ENCODE data around the gene NACC2. TPM values are rescaled to one million over a fixed set of nuclear protein-coding genes. Genes with fewer than 3 reads are reported as not detected.

The NACC2 gene
- polyA plus RNA-seq, 3 donors: 8.1 to 32.4 (median 8.7) TPM

- Histone ChIP-seq H3K27ac (ENCODE audit: low read depth in 1 of 2, low read length in 2 of 2) (no peak overlapping the region), H3K4me2 (replicated peaks; ENCODE audit: extremely low read depth, low read length, poor library complexity, severe bottlenecking) (no peak overlapping the region), H3K4me3 (replicated peaks in 1 of 3; ENCODE audit: low read depth in 2 of 3, low read length in 3 of 3) (no peak overlapping the region), H3K9me3 (replicated peaks in 1 of 2; ENCODE audit: control insufficient read depth in 1 of 2, insufficient read depth in 1 of 2, low read length in 2 of 2) (no peaks in the 10 kb centered on the region), H3K79me2 (ENCODE audit: insufficient read depth, low read length) (peaks cover 100% of the 10 kb centered on the region), H3K4me1 (ENCODE audit: control insufficient read depth in 1 of 2, insufficient read depth in 2 of 2, low read length in 2 of 2) (peaks cover 70 to 88% of the 10 kb centered on the region in 2 donors), H3K36me3 (replicated peaks in 1 of 2; ENCODE audit: control insufficient read depth in 1 of 2, insufficient read depth in 2 of 2, low read length in 2 of 2) (peaks cover 8 to 24% of the 10 kb centered on the region in 2 donors), H4K20me1 (ENCODE audit: insufficient read depth, low read length) (peaks cover 100% of the 10 kb centered on the region), H3K27me3 (ENCODE audit: control insufficient read depth in 2 of 2, insufficient read depth in 2 of 2, low read length in 2 of 2) (no peaks in the 10 kb centered on the region), H3K9ac (ENCODE audit: insufficient read depth, low read length, poor library complexity, severe bottlenecking) (no peak overlapping the region), H2AFZ (ENCODE audit: insufficient read depth, low read depth, low read length, poor library complexity, severe bottlenecking) (no peak overlapping the region)
- H3K4me1 Mint-ChIP-seq: peaks cover 76% of the 10 kb centered on the region
- TF ChIP-seq CTCF (IDR thresholded peaks at IDR 0.05): no peak
- intact Hi-C loops (cut with micrococcal nuclease): no loop called here
- no peaks in the 10 kb centered on the region for H3K9me3 Mint-ChIP-seq
- no peak overlapping the region for H3K4me3 Mint-ChIP-seq
- WGBS (ENCODE audit: insufficient coverage): 95% methylated on average over 10 of the region's 24 CpGs
- DNase-seq: no peak
- H3K27me3 Mint-ChIP-seq (ENCODE audit: low read depth in 3 of 3): peaks cover 0 to 5% (median 0%) of the 10 kb centered on the region in 3 donors
- peak overlapping the region in 3 of 7 donors; percentile 15 to 73 (median 38) for H3K27ac Mint-ChIP-seq
- H3K36me3 Mint-ChIP-seq: peaks cover 24 to 37% of the 10 kb centered on the region in 2 donors
Measured at GRCh38 chr9:136083558-136084062, 11.5 kb downstream of the NACC2 start.

DNA sequence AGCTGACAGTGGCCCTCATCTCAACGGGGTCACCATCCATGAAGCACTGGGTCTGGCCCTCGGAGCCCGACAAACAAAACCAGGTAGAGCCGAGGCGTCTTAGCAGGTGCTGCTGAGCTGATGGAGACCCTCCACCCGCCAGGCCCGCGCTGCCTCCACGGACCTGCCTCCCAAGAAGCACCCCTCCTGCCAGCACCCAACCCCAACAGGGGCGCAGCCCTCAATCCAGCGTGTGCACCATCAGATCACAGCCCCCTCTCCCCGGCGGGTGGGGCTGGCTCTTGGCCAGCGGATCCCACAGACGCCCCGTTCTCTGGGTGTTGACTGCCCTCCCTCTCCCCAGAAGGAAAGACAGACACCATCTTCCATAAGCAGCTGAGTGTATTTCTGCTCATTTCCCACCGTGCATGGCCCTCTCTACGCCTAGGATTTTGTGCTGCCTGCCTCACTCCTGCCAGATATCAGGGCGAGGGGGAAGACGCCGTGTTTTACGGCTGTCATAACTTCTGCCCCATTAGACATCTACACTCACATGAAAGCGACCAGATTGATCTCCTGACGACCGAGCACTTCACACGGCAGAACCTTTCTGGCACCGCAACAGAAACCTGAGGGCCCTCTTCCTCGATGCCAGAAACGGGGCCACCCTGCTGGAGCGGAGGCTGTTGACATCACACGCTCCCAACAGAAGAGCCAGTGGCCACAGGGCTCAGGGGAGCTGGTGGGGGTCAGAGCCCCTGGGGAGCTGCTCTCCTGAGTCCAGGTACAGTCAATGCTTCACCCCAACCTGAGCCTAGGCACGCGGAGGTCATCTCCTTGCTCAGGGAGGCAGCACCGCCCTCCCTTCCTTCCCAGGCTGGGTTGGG, 12.4 kb downstream of the NACC2 start:
- H3K27ac Mint-ChIP-seq: peak overlapping the region in 2 of 7 donors; percentile 54 to 73
- WGBS (ENCODE audit: insufficient coverage): 83% methylated on average over 29 of the region's 34 CpGs
- H3K9ac ChIP-seq (ENCODE audit: insufficient read depth, low read length, poor library complexity, severe bottlenecking): no peak overlapping the region

More for the DNA sequence above, 12.4 kb downstream of the NACC2 start:
- no peak overlapping the region for H3K4me3 ChIP-seq (replicated peaks in 1 of 3; ENCODE audit: low read depth in 2 of 3, low read length in 3 of 3)
- intact Hi-C loops (cut with micrococcal nuclease): no loop called here
- H3K27me3 ChIP-seq (ENCODE audit: control insufficient read depth in 2 of 2, insufficient read depth in 2 of 2, low read length in 2 of 2): no peaks in the 10 kb centered on the region
- H3K9me3 Mint-ChIP-seq: no peaks in the 10 kb centered on the region
- H3K36me3 Mint-ChIP-seq: peaks cover 24 to 38% of the 10 kb centered on the region in 2 donors
- no peak for TF ChIP-seq CTCF (IDR thresholded peaks at IDR 0.05)
- peaks cover 8 to 24% of the 10 kb centered on the region in 2 donors for H3K36me3 ChIP-seq (replicated peaks in 1 of 2; ENCODE audit: control insufficient read depth in 1 of 2, insufficient read depth in 2 of 2, low read length in 2 of 2)
- H3K27ac ChIP-seq (ENCODE audit: low read depth in 1 of 2, low read length in 2 of 2): no peak overlapping the region
- peaks cover 0 to 5% (median 0%) of the 10 kb centered on the region in 3 donors for H3K27me3 Mint-ChIP-seq (ENCODE audit: low read depth in 3 of 3)
- H4K20me1 ChIP-seq (ENCODE audit: insufficient read depth, low read length): peaks cover 98% of the 10 kb centered on the region
- H3K4me1 ChIP-seq (ENCODE audit: control insufficient read depth in 1 of 2, insufficient read depth in 2 of 2, low read length in 2 of 2): peaks cover 61 to 87% of the 10 kb centered on the region in 2 donors
- no peak overlapping the region for H3K4me3 Mint-ChIP-seq
- no peak for DNase-seq
- H3K4me1 Mint-ChIP-seq: peaks cover 67% of the 10 kb centered on the region
- H2AFZ ChIP-seq (ENCODE audit: insufficient read depth, low read depth, low read length, poor library complexity, severe bottlenecking): no peak overlapping the region
- H3K79me2 ChIP-seq (ENCODE audit: insufficient read depth, low read length): peaks cover 100% of the 10 kb centered on the region
- no peaks in the 10 kb centered on the region for H3K9me3 ChIP-seq (replicated peaks in 1 of 2; ENCODE audit: control insufficient read depth in 1 of 2, insufficient read depth in 1 of 2, low read length in 2 of 2)
- H3K4me2 ChIP-seq (replicated peaks; ENCODE audit: extremely low read depth, low read length, poor library complexity, severe bottlenecking): no peak overlapping the region

Measured in CD14-positive monocyte (primary cell).